Activated CD8-positive, alpha-beta memory T cell treated with anti-CD3 and anti-CD28 coated beads, Interleukin-2, amount 50 U/mL, for 1 hour (primary cell): ENCODE measurements around the gene GPR137.

Experiments
- DNase-seq: peaks from one replicate; pipeline ENCODE4 v3.0.0-alpha.2; 2020; ENCODE audit errors: extremely low read depth

The GPR137 gene

DNA sequence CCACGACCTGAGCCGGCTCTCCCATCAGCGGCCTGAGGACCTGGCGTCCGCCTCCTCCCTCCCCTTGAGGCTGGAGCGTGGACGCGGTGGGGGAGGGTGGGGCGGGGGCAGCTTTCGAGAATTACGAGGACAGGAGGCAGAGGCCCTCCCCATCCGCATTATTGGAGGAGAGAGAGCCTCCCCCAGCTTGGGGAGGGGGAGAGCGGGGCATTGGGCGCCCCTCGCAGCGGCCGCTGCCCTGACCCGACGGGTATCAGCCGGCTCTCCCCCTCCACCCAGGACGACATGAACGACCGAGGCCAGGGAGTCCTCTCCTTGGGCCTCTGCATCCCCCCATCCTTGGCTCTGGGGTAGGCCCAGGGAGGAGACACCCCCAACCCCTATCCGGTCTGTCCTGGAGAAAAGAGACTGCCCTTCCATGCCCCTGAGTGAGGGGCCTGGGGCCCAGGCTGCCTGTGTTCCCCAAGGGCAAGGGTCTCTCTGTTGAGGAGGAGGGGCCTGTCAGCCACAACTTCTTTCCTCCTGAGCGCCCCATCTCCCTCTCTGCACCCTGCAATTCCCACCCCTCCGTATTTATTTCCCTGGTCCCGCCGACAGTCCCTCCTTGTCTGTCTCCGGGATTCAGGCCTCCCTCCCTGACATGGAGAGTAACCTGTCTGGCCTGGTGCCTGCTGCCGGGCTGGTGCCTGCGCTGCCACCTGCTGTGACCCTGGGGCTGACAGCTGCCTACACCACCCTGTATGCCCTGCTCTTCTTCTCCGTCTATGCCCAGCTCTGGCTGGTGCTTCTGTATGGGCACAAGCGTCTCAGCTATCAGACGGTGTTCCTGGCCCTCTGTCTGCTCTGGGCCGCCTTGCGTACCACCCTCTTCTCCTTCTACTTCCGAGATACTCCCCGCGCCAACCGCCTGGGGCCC lies 495 bp downstream of the GPR137 start:
- DNase-seq: no peak

GRCh38 chr11:64286801-64287159 lies 1.1 kb downstream of the GPR137 start:
- DNase-seq: no peak

DNA sequence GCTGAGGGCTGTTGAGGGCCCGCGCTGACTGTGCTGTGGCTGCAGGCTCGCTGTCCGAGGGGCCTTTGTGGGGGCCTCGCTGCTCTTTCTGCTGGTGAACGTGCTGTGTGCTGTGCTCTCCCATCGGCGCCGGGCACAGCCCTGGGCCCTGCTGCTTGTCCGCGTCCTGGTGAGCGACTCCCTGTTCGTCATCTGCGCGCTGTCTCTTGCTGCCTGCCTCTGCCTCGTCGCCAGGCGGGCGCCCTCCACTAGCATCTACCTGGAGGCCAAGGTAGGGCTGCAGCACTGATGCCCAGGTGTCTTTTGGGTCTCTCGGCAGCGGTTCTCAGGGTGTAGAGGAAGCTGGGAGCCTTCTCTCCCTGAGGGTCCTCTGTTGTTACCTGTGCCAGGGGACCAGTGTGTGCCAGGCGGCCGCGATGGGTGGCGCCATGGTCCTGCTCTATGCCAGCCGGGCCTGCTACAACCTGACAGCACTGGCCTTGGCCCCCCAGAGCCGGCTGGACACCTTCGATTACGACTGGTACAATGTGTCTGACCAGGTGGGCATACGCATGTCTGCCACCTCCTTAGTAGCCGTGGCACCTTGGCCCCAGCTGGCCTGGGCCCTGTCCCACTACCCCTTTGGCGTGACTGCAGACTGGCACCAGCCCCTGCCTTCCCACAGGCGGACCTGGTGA lies 2.2 kb downstream of the GPR137 start:
- DNase-seq: no peak

DNA sequence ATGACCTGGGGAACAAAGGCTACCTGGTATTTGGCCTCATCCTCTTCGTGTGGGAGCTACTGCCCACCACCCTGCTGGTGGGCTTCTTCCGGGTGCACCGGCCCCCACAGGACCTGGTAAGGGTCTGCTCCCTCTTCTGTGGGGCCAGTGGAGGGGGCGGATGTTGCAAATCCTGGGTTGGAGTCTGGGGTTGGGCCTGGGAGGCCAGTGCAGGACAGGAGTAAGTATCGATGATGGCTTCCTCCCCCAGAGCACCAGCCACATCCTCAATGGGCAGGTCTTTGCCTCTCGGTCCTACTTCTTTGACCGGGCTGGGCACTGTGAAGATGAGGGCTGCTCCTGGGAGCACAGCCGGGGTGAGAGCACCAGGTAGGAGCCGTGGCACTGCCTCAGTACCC lies 2.7 kb downstream of the GPR137 start:
- no peak for DNase-seq

DNA sequence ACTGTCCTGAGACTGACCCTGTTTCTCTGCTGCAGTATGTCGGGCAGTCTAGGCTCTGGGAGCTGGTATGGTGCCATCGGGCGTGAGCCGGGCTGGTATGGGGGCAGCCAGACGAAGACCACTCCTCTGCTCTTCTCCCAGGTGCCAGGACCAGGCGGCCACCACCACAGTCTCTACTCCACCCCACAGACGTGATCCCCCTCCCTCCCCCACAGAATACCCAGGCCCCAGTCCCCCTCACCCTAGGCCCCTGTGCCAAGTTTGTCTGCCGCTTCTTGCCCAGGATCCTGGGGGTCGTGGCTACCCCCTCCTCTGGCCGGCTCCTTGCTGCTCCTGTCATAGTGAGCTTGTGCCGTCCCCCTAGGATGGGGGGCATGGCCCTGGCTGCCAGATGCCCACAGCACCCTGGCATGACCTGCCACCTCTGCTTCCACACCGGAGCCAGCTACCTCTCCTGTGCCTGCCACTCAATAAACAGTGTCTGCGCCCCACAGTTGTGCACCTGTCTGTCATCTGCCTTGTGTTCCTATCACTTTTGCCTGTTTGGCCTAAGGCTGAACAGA lies 3.4 kb downstream of the GPR137 start:
- no peak for DNase-seq

DNA sequence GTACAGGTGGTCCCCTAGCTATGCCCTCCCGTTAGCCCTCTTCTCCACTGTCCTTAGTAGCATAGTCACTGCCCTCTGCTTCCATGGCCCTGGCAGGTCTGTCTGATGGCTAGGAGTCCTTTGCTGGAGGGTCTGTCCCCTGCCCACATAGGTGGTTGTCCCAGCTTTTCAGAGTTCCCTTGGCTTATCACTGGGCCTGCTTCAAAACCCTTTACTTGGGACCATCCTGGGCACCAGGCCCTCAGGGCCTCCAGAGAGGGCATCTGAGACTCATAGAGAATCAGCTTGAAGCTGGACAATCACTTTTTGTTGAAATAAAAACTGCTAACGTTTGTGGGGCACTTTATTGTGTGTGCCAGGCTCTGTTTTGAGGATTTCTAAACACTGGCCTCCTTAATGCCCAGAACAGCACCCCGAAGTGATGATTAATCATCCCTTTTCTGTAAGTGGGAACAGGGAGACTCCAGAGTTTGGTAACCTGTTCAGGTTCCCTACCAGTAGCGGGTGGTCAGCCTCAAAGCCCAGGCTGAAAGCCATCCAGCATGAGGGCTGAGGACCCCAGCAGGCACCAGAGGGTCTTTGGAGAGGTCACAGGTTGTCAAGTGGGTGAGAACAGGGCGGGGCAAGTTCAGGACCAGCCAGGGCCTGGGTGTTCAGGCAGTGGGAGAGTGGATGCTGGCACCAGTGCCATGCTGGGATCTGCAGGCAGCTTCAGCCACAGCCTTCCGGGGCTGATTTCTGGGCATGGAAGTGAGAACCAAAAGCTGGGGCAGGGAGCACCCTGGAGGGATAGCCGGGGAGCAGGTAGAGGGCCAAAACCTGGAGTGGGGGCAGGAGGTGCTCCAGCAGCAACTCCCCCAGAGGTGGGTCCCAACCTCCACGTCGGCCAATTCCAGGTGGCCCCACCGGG lies 5.0 kb downstream of the GPR137 start:
- DNase-seq: no peak

DNA sequence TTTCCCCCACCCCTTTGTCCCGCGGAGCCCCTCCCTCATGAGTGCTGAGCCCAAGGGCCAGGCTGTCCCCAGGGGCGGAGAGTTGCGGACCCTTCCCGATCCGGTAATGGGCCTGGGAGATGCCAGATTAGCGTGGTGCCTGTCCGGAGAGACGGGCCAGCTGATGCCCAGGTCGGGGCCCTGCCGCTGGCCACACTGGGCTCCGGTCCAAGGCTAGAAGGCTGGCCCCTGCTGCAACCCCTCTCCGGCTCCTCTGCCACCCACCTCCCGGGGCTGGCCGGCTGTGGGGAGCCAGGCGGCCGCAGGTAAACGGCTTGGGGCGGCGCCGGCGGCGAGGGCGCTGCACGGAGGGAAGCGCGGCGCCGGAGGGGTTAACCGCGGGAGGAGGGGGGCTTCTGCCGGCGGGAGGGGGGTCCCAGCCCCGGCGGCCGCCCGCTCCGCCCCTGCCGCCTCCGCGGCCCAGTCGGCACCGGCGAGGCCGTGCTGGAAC lies 5.7 kb downstream of the GPR137 start, which contains the start of gene KCNK4:
Gene KCNK4, plus strand, starts transcription at position 41 of the 490 bp plus-strand sequence. CDS start 1,717 bp downstream, outside the sequence.
- no peak for DNase-seq

GRCh38 chr11:64291752-64292459 lies 6.3 kb downstream of the GPR137 start:
- DNase-seq: no peak

DNA sequence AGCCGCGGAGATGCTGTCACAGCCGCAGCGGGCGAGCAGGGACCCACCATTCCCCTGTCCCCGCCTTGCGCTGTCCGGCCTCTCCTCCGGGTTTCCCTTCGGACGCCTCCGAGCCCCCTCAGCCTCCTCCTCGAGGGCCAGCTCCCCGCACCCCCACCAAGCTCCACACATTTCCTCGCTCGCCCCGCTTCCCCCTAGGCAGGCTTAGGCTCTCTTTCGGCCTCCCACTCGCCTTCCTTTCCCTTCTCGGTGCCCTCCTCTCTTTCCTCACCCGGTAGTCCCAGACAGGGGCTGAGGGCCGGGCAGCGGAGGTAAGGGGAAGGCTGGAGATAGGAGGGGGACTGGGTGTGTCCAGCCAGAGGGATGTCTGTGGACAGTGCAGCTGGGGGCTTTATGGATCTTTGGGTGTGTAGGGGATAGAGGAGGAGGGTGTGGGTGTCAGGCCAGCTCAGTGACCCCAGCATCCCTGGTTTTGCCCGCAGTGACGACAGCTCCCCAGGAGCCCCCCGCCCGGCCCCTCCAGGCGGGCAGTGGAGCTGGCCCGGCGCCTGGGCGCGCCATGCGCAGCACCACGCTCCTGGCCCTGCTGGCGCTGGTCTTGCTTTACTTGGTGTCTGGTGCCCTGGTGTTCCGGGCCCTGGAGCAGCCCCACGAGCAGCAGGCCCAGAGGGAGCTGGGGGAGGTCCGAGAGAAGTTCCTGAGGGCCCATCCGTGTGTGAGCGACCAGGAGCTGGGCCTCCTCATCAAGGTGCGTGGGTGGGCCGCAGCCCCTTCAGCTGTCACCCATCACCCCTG lies 7.0 kb downstream of the GPR137 start:
- DNase-seq: no peak

- DNase-seq: no peak
Observed at GRCh38 chr11:64294774-64295173, 9.1 kb downstream of the GPR137 start.

DNA sequence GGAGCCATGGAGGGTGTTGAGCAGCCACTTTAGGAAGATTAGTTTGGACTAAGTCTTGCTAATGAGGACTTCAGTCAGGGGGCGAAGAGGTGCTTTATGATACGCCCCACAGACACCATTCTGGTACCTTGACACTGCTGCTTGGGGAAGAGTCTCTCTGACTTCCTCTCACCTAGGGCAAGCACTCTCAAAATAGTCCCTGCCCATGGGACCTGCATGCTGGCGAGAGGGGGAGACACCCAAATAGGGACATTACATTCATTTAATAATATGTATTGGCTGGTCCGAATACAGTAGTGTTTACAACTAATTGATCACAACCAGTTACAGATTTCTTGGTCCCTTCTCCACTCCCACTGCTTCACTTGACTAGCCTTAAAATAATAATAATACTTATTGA lies 10.1 kb downstream of the GPR137 start:
- no peak for DNase-seq

DNA sequence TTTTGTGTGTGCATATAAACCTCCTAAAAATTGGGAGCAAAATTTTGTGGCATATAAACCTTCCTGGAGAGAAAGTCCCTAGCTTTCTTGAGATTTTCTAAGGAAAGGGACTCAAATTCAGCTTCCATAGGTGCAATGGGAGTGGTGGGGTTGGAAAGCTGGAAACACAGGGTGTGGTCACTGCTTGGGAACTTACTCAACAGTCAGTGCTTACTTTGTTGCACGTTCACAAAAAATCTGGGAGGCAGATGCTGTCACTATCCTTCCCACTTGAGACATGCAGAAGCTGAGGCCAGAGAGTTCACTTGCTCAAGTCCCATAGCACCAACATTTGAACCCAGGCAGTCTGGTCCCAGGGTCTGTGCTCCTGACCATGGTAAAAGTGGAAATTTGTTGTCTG lies 10.6 kb downstream of the GPR137 start:
- DNase-seq: no peak

- DNase-seq: no peak
Observed at GRCh38 chr11:64296830-64297698, 11.4 kb downstream of the GPR137 start.

GRCh38 chr11:64297699-64298358 lies 12.2 kb downstream of the GPR137 start:
- no peak for DNase-seq

- no peak for DNase-seq
Observed at GRCh38 chr11:64298966-64299846, 13.6 kb downstream of the GPR137 start.

DNA sequence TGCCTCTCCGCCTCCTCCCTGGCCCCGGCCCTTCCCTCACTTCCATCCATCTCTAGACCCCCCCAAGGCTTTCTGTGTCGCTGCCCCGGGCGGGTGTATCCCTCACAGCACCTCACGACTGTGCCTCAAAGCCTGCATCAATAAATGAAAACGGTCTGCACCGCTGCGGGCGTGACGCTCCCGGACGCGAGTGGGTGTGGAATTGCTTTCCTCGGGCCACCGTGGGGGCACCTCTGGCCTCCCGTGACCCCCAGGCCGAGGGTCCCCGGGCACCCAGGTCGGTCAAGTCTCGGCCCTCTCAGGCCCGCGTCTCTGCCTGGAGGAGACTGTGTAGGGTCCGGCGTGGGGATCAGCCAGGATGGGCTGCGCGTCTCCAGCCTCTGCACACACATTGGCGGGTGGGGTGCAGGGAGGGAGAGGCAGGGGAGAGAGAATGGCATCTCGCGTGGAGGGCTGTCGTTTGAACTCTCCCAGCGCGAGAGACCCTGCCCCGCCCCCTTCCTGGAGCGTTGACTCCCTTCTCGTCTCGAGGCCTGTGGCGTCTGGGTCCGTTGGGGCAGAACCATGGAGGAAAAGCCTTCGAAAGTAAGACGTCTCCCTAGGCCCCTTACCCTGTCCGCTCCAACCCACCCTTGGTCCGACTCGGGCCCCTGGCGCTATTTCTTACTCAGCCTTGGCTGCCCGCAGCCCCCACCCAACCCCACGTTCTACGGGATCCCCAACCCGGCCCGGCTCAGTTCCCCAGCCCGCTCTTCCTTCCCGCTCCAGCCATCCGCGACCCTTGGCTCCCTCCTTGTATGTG lies 14.4 kb downstream of the GPR137 start, which contains the start of gene CATSPERZ:
Gene CATSPERZ, plus strand, starts transcription at position 512 of the 802 bp plus-strand sequence. Its CDS starts 53 bp downstream, at position 565.
- DNase-seq: no peak
